NCI-H2107 treated with DMSO at 0.1 percent for 48 hours (cell line): ENCODE measurements around the gene MAP7.

Source experiments
- DNase-seq: peaks from one replicate; lab custom pipeline; 2025; ENCODE audit not compliant: unreplicated experiment; lab: John Stamatoyannopoulos, UW

The MAP7 gene

DNA sequence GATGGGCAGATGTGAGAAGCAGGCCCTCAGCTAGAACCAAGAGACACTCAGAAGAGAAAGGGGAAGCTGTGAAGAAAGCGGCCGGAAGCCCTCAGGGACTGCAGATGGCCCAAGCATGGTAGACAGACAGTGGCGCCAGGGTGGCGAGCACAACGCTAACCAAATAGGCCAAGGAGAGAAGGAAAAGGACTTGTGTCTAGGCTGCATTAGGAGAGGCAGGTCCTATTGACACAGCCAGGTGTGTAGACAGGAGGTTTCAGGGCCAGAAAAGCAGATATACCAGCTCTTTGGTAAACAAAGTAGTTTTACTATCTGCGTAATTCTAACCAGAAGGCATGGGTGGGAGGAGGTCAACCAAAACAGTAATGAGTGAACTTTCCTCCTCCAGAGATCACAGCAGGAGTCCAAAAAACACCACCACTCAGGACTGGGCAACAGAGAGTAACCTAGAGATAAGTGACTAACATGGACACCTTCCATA is 15.8 kb upstream of the MAP7 start:
- no peak for DNase-seq

DNA sequence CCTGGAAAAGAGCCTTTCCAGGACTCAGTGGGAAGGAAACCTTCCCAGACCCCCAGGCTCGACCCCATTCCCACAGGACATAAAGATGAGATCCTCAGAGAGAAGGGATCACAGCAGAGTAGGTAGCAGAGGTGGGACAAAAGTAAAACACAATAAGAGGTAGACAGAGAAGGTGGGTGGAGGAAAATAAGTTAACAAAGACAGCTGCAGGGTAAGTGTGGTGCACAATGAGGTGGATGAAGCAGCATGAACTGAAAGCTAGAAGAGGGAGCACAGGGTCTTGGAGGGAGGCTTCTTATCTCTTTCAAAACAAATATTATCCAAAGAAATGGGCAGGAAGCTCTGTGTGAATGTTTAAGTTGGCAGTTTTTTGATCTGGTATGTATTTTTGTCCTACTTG is 14.0 kb upstream of the MAP7 start:
- DNase-seq: no peak

DNA sequence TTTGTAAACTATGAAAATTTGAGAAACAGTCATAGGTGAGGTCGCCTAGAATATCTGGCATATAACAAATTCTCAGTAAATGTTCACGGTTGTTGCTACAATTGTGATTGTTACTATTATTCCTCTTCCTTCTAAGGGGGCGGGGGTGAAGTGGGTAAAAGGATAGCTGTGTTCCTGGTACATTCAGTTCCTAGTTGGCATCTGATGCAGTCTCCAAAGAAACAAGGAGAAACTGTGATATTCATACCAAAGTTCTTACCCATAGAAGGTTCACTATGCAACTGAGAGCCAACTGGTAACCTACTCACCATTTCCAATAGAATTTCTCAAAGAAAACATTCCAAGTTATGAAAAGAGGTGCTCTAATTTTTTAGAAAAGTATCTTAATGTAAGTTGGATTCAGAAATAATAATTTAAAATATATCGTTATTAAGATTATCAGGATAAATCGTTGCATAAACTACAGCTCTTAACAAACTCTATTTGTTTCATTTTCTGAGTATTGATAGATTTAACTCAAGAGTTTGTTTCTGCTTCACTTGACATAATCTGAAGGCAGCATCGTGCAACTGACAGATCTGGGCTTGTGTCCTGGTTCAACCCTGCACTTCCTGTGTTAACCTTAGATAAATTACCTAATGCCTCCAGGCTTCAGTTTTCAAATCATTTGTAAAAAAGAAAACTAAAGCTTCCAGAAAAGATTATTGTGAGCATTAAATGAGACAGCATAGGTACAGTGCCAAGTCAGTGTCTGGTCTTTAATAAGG is 13.3 kb upstream of the MAP7 start:
- no peak for DNase-seq

DNA sequence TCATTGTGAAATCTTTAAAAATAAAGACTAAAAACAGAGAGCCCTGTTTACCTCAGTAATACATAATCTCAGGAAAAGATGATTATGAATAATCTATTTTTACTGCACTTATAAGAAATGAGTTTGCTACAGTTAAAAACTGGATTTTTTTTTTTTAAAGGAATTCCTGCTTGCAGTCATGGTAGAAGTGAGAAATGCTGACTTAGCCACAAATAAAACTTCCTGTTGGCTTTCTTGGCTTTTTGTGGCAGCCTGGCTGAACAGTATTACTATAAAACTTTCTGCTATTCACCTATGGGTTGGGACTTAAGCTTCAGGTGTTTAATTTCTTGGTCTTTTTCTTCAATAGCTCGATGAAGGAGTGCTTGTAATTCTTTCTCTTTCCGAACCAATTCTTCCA is 12.0 kb upstream of the MAP7 start:
- DNase-seq: no peak

DNA sequence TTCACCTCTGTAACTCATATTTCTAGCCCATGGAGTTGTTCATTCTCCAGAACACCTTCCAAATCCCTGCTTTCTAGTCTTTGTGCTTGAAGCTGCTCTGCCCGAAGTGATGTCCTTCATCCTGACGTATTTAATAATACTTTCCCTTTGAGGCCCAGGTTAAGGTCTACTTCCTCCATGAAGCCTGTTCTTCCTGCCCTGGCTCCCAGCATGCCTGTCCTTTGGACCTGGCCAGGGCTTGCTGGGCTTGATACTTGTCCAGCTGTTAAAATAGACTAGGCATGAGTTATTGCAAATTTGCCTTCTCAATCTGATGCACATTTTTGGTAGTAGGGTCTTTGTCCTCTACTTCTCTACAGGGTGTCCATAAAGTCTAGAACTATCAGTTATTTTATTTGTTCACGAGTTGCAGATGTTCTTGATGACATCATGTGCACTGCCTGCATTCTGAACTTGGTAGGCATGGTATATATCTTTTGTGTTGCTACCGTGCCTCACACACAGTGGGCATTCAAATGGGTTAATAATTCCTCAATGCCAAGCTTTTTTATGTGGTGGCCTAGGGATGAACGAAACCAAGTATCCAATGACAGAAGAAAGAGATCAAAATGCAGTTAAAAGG is 3.1 kb upstream of the MAP7 start:
- DNase-seq: no peak

DNA sequence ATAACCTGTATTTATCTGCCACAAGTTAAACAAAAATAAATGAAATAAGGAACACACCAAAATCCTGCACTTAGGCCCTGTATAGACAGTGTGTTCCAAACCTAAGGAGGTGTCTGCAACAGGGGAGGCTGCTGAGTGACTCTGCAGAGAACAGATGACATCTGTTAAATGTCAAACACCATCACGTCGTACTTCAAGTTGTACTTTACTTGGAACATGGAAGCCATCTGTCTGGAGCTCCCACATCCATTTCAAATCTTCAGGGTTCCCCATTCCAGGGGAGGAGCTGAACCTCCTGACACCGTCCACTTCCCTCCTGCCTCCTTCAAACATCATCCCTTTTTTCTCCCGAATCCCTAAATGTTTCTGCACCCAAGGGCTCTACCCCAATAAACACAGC is 1.8 kb upstream of the MAP7 start:
- DNase-seq: no peak

DNA sequence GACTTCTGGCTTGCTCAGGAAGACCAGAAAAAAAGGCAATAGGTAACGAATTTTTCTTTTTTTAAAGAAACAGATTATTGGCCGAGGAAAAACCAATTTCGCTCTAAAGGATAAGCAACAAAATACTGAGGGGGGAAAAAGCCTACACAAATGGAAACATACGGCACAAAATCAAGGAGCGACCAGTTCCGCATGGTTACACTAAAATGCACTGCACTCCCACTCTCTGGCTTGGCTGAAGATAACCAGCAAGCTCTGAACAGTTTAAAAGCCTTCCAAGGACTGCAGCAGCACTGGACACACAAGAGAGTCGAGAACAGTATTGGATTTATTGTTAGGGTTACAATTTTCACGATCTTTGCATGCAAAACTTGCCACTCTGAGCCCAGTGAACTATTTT is 881 bp upstream of the MAP7 start:
- DNase-seq: no peak

DNA sequence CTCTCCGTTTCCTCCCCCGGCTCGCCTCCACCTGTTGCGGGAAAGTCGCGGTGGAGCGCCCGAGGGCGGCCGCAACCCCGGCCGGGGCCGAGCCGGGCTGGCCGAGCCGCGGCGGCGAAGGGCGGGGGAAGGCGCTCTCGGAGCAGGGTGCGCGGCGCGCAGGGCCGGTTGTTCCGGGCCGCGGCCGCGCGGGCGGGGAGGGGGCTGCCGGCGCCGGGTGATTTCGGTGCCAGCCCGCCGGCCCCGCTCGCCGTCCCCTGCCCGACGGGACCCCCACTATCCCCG is 235 bp downstream of the MAP7 start:
- no peak for DNase-seq

DNA sequence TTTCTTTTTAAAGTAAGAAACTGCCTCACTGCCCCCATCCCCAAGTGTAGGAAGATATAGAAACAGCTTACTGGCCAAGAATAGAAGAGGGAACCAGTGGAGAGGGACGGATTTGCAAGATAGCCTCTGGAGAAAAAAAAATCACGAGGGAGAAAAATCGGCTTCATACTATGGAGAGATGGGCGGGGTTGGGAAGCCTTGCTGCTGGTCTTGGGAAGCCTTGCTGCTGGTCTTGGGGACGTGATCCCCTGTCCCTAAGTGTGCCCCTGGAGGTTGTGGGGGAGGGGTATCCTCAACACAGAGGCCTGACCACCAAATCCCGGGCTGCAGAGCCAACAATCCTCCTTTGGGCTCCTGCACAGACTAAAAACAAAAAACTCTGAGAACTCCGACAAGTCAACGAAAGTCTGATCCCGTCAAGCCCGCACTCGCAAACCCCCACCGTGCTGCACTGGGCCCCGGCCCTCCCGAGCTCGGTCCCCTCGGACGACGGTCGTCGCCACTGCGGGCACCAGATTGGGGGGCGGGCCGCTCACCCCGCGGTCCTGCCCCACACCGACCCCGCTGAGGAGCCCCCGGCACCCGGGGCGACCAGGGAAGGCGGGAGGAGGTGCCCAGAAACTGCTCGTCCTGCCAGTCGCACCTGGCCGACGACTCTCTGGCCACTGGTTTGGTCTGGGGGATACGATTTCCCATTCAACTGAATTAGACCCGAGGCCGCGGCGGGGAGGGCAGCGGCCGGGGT is 750 bp downstream of the MAP7 start:
- no peak for DNase-seq

DNA sequence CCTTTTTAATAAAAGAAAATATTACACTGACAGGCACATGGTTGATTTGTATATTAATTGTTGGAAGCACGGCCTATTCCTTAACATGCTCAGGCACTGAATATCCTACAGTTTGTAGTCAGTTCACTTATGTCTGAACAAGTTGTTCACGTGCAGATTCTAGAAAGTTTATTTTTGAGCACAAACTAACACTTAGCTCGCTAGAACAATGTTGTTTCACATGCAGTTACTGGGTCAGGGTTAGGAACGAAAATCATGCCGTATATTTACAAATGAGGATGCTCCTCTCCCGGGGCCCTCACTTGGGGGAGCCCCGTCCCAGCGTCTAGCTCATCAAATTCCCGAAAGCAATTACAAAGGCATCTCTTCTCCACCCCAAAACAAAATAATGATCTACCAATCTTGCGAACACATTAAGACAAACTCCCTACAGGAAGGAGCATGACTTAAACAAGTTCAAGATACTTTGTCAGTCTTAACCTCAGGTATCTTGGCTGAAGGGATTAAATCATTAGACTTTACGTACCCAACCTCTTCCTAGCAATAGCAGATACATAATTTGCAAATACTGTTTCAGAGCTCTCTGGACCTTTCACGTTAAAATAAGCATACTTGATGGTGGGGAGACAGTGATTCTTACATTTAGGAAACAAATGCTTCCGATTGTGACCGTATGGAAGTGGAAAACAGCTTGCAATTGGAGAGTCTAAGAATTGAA is 1.5 kb downstream of the MAP7 start:
- DNase-seq: no peak

DNA sequence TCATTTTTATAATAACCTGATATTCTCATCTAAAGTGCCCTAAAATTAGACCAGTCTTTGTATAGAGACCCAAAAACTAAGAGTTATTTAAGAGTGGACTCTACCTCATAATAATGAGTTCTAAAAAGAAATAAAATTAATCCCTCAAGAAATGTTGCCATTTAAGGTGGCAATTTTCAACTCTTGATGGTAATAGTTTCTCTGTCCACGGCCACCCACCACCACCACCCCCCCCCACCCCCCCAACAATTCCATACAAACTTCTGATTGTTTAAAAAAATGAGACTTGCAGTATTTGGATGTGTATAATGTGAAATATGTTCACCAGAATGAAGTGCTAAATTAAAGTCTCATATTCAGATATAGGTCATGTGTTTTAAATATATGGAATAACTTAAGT is 2.4 kb downstream of the MAP7 start:
- no peak for DNase-seq

DNA sequence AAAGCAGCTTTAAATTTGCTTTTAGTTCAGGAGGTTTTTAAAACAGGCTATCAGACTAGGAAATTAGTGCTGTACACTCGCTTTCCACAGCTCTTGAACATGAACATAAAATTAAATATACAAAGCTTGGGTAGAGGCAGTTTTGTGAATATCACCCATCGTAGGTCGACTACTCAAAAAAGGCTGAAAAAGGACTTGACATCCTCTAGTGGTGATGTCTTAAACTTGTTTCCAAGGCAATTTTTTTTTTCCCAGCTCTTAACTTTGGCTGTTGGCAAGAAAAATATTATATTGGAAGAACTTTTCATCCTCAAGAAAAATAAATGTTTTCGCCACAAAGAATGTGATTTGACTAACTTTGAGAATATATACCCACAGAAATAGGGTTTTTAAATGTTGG is 2.9 kb downstream of the MAP7 start:
- peak; percentile 18 for DNase-seq

DNA sequence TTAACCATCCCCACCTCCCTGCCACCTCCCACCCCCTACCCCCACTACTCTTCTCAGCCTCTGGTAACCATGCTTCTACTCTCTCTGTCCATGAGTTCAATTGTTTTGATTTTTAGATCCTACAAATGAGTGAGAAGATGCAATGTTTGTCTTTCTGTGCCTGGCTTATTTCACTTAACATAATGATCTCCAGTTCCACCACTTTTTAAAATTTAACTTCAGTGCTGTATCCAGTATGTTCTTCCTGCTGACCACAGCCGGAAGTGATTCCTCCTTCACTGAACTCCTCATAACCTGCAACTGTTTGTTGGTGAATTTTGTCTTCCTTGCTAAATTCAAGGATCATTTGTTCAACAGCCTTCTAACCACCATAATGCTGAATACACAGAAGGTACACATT is 3.9 kb downstream of the MAP7 start:
- DNase-seq: no peak

DNA sequence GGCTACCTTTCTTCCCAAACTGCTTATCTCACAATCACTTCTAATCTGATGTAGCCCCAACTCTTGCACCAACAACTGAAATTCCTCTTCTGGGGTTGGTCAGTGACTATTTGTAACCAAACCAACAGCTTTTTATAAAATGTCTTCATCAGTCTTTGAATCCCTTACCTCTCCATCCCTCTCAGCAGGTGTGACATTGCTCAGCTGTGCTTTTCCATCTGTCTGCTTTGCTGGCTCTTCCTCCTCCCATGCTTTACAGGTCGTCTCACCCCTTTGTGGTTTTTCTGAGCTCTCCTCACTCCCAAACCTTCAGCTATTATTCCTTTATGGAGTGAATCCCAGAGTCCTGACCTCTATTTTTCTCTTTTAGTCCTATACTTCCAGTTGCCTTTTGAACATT is 5.9 kb downstream of the MAP7 start:
- DNase-seq: no peak

DNA sequence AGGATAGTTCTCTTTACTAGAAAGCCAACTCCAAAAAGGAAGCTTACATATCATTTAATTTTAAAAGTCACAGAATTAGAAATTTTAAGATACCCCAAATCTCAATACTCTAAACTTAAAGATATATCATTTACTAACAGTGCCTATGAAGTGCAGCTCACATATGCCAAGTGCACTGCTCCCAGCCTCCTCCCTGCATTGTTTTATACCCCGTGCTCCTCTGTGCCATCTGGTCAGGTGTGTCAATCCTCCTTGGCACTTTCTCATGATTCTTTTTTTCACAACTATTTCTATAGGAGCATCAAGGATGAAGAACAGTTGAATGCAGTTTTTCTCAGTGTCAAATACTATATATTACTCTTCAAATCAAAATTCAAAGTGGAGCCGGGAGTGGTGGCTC is 8.8 kb downstream of the MAP7 start:
- DNase-seq: no peak

DNA sequence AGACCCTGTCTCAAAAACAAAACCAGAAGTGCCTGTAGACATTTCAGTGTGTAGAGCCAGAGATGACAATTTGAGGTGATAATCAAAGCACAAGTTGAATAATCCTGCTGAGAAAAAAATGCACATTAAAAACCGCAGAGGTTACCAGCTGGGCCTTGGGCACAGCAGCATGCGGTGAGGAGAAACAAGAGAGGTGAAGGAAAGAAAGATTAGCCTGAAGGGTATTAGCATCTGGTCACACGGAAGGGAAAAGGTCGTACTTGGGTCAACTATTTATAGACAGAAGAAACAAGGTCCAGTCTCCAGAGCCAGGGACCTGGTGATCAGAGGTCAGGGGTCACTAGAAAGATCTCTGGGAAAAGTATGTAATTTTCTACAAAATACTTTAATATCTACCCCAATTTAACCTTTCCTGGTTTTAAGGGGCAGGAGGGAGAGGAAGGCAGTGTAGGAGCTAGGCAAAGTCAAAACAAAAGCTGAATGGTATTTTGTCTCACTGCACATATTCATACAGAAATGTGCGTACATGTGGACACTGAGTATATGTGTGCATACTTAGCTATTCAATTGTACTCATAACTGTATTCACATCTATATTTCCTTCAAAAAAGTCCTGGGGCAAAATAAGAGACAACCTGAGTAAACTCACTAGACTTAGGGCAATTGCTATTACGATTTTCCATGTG is 10.1 kb downstream of the MAP7 start:
- no peak for DNase-seq

DNA sequence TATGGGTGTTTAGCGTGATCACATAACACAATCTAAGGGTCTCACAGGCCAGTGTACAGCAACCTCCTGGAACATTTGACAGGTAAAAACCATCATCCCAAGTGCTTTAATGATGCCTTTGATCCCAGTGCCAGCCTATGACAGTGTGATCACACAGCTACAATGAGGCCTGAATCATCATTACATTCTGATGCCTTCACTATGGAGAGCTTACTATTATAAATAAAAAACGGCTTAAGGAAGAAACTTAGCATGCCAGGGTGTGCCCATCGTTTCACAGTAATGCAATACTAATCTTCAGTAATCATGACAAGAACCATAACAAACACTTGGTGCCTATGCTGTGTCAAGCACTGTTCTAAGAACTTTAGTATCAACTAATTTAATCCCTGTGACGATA is 11.4 kb downstream of the MAP7 start:
- no peak for DNase-seq

DNA sequence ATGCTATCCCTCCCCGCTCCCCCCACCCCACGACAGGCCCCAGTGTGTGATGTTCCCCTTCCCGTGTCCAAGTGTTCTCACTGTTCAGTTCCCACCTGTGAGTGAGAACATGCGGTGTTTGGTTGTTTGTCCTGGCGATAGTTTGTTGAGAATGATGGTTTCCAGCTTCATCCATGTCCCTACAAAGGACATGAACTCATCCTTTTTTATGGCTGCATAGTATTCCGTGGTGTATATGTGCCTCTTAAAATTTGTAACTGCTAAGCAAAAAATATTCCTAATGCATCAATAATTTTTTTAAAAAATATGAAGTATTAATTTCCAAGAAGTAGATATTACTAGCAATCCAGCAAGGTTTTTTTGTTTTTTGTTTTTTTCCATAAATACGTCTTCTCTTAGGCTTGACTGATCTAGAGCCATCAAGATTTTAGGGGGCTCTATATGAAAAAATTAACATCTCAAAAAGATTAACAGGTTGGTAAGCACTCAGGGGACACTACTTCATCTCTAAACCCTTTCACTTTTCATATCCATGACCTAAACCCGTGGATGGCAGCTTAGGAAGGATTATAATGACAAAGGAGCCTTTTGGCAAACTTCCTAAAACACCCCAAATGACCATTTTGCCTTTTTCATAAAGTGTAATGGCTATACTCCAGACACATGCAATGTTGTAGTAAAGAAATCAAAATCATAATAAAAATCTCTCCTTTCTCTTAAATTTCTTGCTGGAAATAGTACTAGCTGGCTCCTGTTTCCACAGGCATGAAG is 14.2 kb downstream of the MAP7 start:
- no peak for DNase-seq

DNA sequence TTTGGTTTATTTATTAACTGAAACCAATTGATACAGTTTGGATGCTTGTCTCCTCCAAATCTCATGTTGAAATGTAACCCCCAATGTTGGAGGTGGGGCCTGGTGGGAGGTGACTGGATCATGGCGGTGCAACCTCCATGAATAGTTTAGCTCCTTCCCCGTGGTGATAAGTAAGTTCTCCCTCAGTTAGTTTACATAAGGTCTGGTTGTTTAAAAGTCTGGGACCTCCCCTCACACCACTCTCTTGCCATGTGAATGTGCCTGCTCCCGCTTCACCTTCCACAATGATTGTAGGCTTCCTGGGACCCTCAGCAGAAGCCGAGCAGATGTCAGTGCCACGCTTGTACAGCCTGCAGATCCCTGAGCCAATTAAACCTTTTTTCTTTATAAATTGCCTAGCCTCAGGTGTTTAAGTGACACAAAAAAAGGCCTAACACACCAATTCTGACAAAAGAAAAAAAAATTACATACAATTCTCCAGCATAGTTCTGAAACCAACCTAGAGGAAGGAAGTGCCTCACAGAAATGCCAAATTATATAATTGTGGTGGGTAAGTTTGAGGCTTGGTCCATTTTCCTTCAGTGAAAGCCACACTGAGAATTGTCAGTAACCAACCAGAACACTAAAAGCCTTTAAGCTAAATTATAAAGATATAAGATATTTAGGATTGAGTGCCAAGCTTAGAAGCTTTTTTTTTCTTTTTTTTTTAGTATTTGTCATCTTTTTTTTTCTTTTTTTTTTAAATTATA is 15.0 kb downstream of the MAP7 start:
- no peak for DNase-seq

DNA sequence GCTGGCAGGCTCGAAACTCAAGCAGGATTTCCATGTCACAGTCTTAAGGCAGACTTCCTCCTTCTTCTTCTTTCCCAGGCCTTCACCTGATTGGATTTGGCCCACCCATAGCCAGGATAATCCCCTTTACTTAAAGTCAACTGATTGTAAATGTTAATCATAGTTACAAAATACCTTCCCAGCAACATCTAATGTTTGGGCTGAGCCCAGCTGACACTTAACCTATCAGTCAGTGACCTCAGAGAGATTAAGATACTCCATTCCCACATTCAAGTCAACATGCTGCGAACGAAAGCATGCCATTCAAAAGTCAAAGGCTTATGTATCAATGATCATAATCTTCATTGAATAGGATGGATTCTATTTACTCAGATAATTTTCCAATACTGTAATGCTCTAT is 16.0 kb downstream of the MAP7 start:
- DNase-seq: no peak
